ENCODE data around the gene NAT14.

Gene NAT14

GRCh38 chr19:55461259-55461973, 23.6 kb upstream of the NAT14 start, which contains the start of gene ISOC2:
TSS of gene ISOC2 (minus strand) at chr19:55461642. CDS start at chr19:55456486, 5,156 bp downstream.
- H3K36me3 Mint-ChIP-seq (ENCODE audit: low read depth): no peaks in the 10 kb centered on the region
- H3K4me3 Mint-ChIP-seq: peak within 1 kb of the TSS; percentile 86
- H3K9me3 Mint-ChIP-seq: no peaks in the 10 kb centered on the region
- H3K4me1 Mint-ChIP-seq (ENCODE audit: low read depth): peaks cover 11% of the 10 kb centered on the region
- H3K27ac Mint-ChIP-seq: peak within 1 kb of the TSS; percentile 85
- H3K27me3 Mint-ChIP-seq (ENCODE audit: low read depth): peaks cover 10% of the 10 kb centered on the region

GRCh38 chr19:55461974-55462626, 22.9 kb upstream of the NAT14 start:
- no peaks in the 10 kb centered on the region for H3K9me3 Mint-ChIP-seq
- peak overlapping the region; percentile 86 for H3K4me3 Mint-ChIP-seq
- H3K27me3 Mint-ChIP-seq (ENCODE audit: low read depth): peaks cover 12% of the 10 kb centered on the region
- H3K36me3 Mint-ChIP-seq (ENCODE audit: low read depth): no peaks in the 10 kb centered on the region
- peak overlapping the region; percentile 85 for H3K27ac Mint-ChIP-seq
- H3K4me1 Mint-ChIP-seq (ENCODE audit: low read depth): peaks cover 11% of the 10 kb centered on the region

GRCh38 chr19:55462722-55463121, 22.3 kb upstream of the NAT14 start:
- Mint-ChIP-seq H3K4me3 (peak overlapping the region; percentile 86), H3K36me3 (ENCODE audit: low read depth) (no peaks in the 10 kb centered on the region), H3K4me1 (ENCODE audit: low read depth) (peaks cover 11% of the 10 kb centered on the region), H3K27ac (no peak overlapping the region), H3K27me3 (ENCODE audit: low read depth) (peaks cover 12% of the 10 kb centered on the region), H3K9me3 (no peaks in the 10 kb centered on the region)

- Mint-ChIP-seq H3K27ac (no peak overlapping the region), H3K27me3 (ENCODE audit: low read depth) (peaks cover 12% of the 10 kb centered on the region), H3K4me1 (ENCODE audit: low read depth) (peaks cover 14% of the 10 kb centered on the region), H3K4me3 (no peak overlapping the region), H3K9me3 (no peaks in the 10 kb centered on the region), H3K36me3 (ENCODE audit: low read depth) (no peaks in the 10 kb centered on the region)
Observed at GRCh38 chr19:55463583-55464031, 21.4 kb upstream of the NAT14 start.

GRCh38 chr19:55464039-55464661, 20.8 kb upstream of the NAT14 start:
- Mint-ChIP-seq H3K27ac (no peak overlapping the region), H3K27me3 (ENCODE audit: low read depth) (peaks cover 12% of the 10 kb centered on the region), H3K36me3 (ENCODE audit: low read depth) (no peaks in the 10 kb centered on the region), H3K9me3 (no peaks in the 10 kb centered on the region), H3K4me1 (ENCODE audit: low read depth) (peaks cover 14% of the 10 kb centered on the region), H3K4me3 (no peak overlapping the region)

- H3K27ac Mint-ChIP-seq: no peak within 1 kb of the TSS
- H3K36me3 Mint-ChIP-seq (ENCODE audit: low read depth): no peaks in the 10 kb centered on the region
- H3K4me3 Mint-ChIP-seq: no peak within 1 kb of the TSS
- peaks cover 14% of the 10 kb centered on the region for H3K4me1 Mint-ChIP-seq (ENCODE audit: low read depth)
- H3K27me3 Mint-ChIP-seq (ENCODE audit: low read depth): peaks cover 12% of the 10 kb centered on the region
- H3K9me3 Mint-ChIP-seq: no peaks in the 10 kb centered on the region
Observed at GRCh38 chr19:55464662-55465054, 20.3 kb upstream of the NAT14 start, which contains the start of gene C19orf85. TSS of gene C19orf85 (minus strand) at chr19:55464751. CDS start at chr19:55464554, 197 bp downstream.

- Mint-ChIP-seq H3K36me3 (ENCODE audit: low read depth) (no peaks in the 10 kb centered on the region), H3K4me1 (ENCODE audit: low read depth) (peaks cover 11% of the 10 kb centered on the region), H3K27me3 (ENCODE audit: low read depth) (peaks cover 12% of the 10 kb centered on the region), H3K4me3 (no peak overlapping the region), H3K27ac (no peak overlapping the region), H3K9me3 (no peaks in the 10 kb centered on the region)
Observed at GRCh38 chr19:55465460-55466240, 19.3 kb upstream of the NAT14 start.

- Mint-ChIP-seq H3K27me3 (ENCODE audit: low read depth) (peaks cover 12% of the 10 kb centered on the region), H3K4me1 (ENCODE audit: low read depth) (peaks cover 8% of the 10 kb centered on the region), H3K4me3 (no peak overlapping the region), H3K9me3 (no peaks in the 10 kb centered on the region), H3K36me3 (ENCODE audit: low read depth) (no peaks in the 10 kb centered on the region), H3K27ac (no peak overlapping the region)
Observed at GRCh38 chr19:55466241-55466614, 18.8 kb upstream of the NAT14 start.

GRCh38 chr19:55467236-55468053, 17.5 kb upstream of the NAT14 start:
- H3K27me3 Mint-ChIP-seq (ENCODE audit: low read depth): peaks cover 9% of the 10 kb centered on the region
- H3K9me3 Mint-ChIP-seq: no peaks in the 10 kb centered on the region
- H3K27ac Mint-ChIP-seq: no peak overlapping the region

GRCh38 chr19:55468054-55468393, 17.0 kb upstream of the NAT14 start:
- H3K27me3 Mint-ChIP-seq (ENCODE audit: low read depth): peaks cover 9% of the 10 kb centered on the region
- no peaks in the 10 kb centered on the region for H3K9me3 Mint-ChIP-seq
- no peak overlapping the region for H3K27ac Mint-ChIP-seq
- H3K4me1 Mint-ChIP-seq (ENCODE audit: low read depth): peaks cover 3% of the 10 kb centered on the region
- no peak overlapping the region for H3K4me3 Mint-ChIP-seq
- no peaks in the 10 kb centered on the region for H3K36me3 Mint-ChIP-seq (ENCODE audit: low read depth)

More at GRCh38 chr19:55467236-55468053, 17.5 kb upstream of the NAT14 start:
- Mint-ChIP-seq H3K36me3 (ENCODE audit: low read depth) (no peaks in the 10 kb centered on the region), H3K4me1 (ENCODE audit: low read depth) (peaks cover 4% of the 10 kb centered on the region), H3K4me3 (no peak overlapping the region)

GRCh38 chr19:55471266-55471665, 13.7 kb upstream of the NAT14 start:
- Mint-ChIP-seq H3K9me3 (no peaks in the 10 kb centered on the region), H3K27me3 (ENCODE audit: low read depth) (peaks cover 4% of the 10 kb centered on the region), H3K36me3 (ENCODE audit: low read depth) (no peaks in the 10 kb centered on the region), H3K4me3 (no peak overlapping the region), H3K4me1 (ENCODE audit: low read depth) (peaks cover 7% of the 10 kb centered on the region), H3K27ac (no peak overlapping the region)

GRCh38 chr19:55472463-55472862, 12.5 kb upstream of the NAT14 start:
- Mint-ChIP-seq H3K4me1 (ENCODE audit: low read depth) (peaks cover 7% of the 10 kb centered on the region), H3K27me3 (ENCODE audit: low read depth) (no peaks in the 10 kb centered on the region), H3K4me3 (no peak overlapping the region), H3K9me3 (no peaks in the 10 kb centered on the region), H3K27ac (no peak overlapping the region), H3K36me3 (ENCODE audit: low read depth) (no peaks in the 10 kb centered on the region)

GRCh38 chr19:55473225-55474012, 11.6 kb upstream of the NAT14 start:
- Mint-ChIP-seq H3K27ac (no peak overlapping the region), H3K4me3 (no peak overlapping the region), H3K36me3 (ENCODE audit: low read depth) (no peaks in the 10 kb centered on the region), H3K27me3 (ENCODE audit: low read depth) (no peaks in the 10 kb centered on the region), H3K4me1 (ENCODE audit: low read depth) (peaks cover 12% of the 10 kb centered on the region), H3K9me3 (no peaks in the 10 kb centered on the region)
